KOPT-K1 (cell line): ENCODE results near the gene EBF3.

Experiments
- H3K27ac ChIP-seq: fragments of 200-600 bp; sonication (generic); 2 replicates; pipeline ENCODE4 v1.5.1; 2016; ENCODE audit warnings: antibody characterized with exemption, mild to moderate bottlenecking, low read depth, low read length; ENCODE audit not compliant: poor library complexity, severe bottlenecking
- H3K36me3 ChIP-seq: fragments of 200-600 bp; sonication (generic); 2 replicates; pipeline ENCODE4 v1.5.1; 2017; ENCODE audit warnings: antibody characterized with exemption, mild to moderate bottlenecking, low read length, moderate library complexity; ENCODE audit not compliant: insufficient read depth
- H3K9me3 ChIP-seq: fragments of 200-600 bp; sonication (generic); 2 replicates; pipeline ENCODE4 v1.5.1; 2017; ENCODE audit warnings: antibody characterized with exemption, low read length, mild to moderate bottlenecking; ENCODE audit not compliant: insufficient read depth, poor library complexity, severe bottlenecking

EBF3 gene

GRCh38 chr10:129945526-129945925 is 18.5 kb downstream of the EBF3 start:
- Histone ChIP-seq H3K9me3 (no peaks in the 10 kb centered on the region), H3K27ac (no peak overlapping the region), H3K36me3 (no peaks in the 10 kb centered on the region)

DNA sequence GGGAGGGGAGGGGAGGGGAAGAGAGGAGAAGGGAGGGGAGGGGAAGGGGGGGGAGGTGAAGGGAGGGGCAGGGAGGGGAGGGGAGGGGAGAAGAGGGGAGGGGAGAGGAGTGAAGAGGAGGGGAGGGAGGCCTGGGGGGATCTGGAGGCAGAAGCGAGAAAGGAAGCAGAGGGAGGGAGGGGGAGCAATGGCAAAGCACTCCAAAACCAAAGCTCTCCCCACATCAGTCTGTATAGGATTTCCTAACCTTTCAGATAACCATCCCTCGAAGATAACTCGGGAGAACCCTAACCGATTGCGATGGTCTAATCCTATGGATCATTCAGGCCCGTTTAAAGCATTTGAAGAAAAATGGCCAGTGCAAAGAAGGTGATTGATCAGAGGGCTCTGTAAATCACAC is 19.0 kb downstream of the EBF3 start:
- Histone ChIP-seq H3K27ac (no peak overlapping the region), H3K36me3 (no peaks in the 10 kb centered on the region), H3K9me3 (no peaks in the 10 kb centered on the region)

GRCh38 chr10:129944456-129944855 is 19.6 kb downstream of the EBF3 start:
- H3K9me3 ChIP-seq: no peaks in the 10 kb centered on the region
- no peaks in the 10 kb centered on the region for H3K36me3 ChIP-seq
- no peak overlapping the region for H3K27ac ChIP-seq

DNA sequence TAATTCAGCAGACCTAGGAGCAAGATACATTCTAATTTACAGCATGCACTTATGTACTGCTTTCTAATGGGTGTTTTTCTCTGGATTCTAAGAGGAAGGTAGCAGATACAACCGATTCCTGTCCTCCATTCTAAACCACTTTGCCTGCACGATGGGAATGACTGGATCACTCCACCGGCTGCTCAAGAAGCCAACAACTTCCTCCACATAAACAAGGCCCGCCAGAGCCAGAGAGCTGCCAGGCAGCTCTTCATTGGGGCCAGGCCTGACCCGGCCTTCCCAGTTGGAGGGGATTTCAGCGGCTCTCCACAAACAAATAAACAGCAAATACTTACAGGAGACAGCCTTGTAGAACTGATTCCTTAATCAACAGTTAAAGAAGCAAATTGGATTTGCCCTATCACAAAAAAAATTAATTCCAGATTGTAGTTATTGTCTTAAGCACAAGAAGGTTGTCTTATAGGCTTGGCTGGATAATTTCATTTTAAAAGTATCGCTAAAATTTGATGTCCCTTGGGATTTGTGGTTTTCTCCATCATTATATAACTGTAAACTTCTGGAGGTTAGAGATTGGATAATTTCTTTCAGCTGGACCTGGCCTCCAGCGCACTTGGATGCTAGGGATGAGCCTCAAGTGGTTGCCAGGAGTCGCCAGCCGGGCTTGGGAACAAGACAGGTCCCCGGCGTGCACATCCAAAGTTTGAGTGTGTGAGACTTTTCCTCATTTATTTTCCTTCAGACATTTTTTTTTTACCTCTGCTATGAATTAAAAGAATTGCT is 20.9 kb downstream of the EBF3 start:
- Histone ChIP-seq H3K36me3 (no peaks in the 10 kb centered on the region), H3K9me3 (no peaks in the 10 kb centered on the region), H3K27ac (no peak overlapping the region)

DNA sequence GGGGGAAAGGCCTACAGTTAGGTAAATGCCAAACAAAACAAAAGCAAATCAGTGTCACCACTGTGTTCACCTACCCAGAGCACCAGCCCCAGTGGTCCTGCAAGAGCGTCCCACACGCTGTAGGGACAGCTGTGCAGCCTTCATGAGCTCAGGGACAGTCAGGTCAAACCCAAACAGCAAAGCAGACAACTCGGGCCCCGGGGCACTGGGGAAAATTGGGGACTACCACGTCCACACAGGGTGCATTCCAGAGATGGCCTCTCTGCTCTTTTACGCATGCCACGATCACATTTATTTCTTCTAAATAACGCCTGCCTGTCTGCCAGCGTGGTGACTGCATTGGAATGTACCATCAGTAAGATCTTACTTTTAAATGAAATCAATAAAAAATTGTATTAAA is 21.7 kb downstream of the EBF3 start:
- Histone ChIP-seq H3K9me3 (no peaks in the 10 kb centered on the region), H3K27ac (no peak overlapping the region), H3K36me3 (no peaks in the 10 kb centered on the region)

DNA sequence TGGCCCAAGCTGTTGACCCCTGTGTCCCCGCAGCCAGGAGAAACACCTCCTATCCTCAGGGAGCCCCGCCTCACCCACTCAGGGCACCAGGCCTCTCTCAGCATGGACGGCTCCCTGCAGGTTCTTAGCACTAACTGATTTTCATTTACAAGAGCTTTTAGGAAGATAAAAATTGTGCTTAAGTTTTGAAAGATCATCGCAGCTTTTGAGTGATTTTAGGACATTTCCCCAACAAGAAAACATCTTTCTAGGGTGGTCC is 22.1 kb downstream of the EBF3 start:
- no peak overlapping the region for H3K27ac ChIP-seq
- H3K36me3 ChIP-seq: no peaks in the 10 kb centered on the region
- no peaks in the 10 kb centered on the region for H3K9me3 ChIP-seq

DNA sequence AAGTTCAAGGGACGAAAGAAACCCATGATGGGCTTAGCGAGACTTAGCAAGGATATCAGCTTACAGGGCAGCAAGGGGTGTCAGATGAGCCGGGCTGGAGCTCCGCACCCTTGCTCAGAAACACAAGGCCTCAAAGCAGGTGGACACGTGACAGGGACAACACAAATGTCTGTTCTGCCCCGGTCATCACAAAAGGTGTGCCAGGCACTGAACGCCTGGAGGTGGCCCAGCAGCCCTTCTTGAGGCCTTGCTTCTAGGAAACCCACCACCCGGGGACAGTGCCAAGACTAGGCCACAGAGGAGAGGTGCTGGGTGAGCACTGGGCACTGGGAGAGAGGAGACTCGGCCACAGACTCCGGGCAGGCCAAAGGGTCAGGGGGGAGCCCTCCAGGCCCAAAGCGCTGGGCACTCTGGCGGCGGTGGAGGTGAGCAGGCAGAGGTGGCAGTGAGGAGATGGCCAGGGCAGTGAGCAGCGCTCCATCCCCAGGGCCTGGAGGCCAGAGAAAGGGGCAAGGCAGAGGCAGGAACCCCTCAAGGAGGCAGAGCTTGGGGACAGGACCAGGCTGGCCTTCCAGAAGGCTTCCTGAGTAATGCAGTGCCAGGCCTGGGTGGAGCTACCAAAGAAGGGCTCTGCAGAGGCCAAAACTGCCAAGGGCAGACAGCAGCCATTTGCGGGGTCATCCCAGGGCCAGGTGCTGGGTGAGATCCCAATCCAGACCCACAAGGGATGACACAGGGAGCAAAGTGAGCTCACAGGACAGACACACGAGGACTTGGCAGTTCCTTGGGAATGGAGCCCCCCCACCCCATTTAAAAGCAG is 22.7 kb downstream of the EBF3 start:
- H3K27ac ChIP-seq: no peak overlapping the region
- H3K9me3 ChIP-seq: no peaks in the 10 kb centered on the region
- H3K36me3 ChIP-seq: no peaks in the 10 kb centered on the region

GRCh38 chr10:129940617-129941198 is 23.4 kb downstream of the EBF3 start:
- H3K36me3 ChIP-seq: no peaks in the 10 kb centered on the region
- H3K27ac ChIP-seq: no peak overlapping the region
- H3K9me3 ChIP-seq: no peaks in the 10 kb centered on the region

DNA sequence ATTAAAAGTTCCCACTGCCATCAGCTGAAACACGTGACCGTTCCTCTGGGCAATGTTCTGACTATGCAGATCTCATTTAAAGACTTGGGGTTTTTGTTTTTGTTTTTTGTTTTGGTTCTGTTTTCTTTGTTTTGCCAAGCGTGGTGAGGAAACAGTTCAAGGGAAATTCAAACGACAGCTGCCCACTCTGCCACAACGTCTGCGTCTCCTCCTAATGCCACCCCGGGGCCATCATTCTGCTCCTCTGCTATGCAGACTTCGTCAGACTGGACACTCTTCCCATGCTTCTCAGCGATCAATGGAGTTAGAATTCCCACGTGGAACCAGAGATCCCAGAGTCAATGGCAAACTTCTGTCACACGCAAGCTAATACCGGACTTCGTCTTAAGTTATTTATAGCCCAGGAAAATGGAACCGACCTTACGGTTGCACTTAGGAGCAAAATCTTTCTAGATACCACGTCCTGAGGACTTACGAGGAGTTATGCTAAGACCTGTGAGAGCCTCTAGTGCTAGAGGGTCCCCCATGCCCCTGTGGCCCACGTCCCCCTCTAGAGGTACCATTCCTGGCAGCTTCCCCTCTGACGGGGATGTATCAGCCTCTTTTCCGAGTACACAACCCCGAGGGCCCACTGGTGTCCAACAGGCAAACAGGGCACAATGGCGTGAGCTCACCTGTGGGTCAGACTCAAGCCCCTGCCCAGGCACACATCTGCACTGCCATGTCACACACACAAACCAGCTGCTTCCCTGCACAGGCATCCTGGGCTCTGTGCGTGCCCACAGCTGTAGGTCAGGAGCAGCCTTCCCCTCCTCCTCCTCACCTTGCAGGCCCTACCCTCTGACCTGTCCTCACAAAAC is 24.4 kb downstream of the EBF3 start:
- H3K27ac ChIP-seq: no peak overlapping the region
- no peaks in the 10 kb centered on the region for H3K9me3 ChIP-seq
- H3K36me3 ChIP-seq: no peaks in the 10 kb centered on the region

GRCh38 chr10:129938460-129938859 is 25.6 kb downstream of the EBF3 start:
- H3K9me3 ChIP-seq: no peaks in the 10 kb centered on the region
- H3K27ac ChIP-seq: no peak overlapping the region
- no peaks in the 10 kb centered on the region for H3K36me3 ChIP-seq

DNA sequence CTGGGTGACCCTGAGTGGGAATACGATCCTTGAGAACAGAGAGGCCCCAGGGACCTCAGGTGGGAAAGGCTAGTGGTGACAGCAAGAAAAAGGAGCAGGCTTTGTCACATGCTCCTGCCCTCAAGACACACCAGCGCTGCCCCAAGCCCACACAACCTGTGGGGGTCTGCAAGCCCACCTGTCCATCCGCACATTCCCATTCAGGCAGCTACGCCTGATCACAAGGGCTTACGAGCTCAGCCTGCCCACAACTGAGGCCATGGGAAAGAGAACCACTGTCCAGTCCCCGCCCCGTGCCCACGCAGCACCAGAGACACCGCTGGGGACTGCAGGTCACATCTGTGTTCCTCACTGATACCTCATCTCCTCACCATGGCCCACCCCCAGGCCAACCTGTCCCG is 26.7 kb downstream of the EBF3 start:
- Histone ChIP-seq H3K9me3 (no peaks in the 10 kb centered on the region), H3K27ac (no peak overlapping the region), H3K36me3 (no peaks in the 10 kb centered on the region)

GRCh38 chr10:129936923-129937300 is 27.2 kb downstream of the EBF3 start:
- Histone ChIP-seq H3K36me3 (no peaks in the 10 kb centered on the region), H3K9me3 (no peaks in the 10 kb centered on the region), H3K27ac (no peak overlapping the region)

- H3K27ac ChIP-seq: no peak overlapping the region
- no peaks in the 10 kb centered on the region for H3K36me3 ChIP-seq
- H3K9me3 ChIP-seq: no peaks in the 10 kb centered on the region
These were observed 27.7 kb downstream of the EBF3 start for GRCh38 chr10:129936266-129936922.

GRCh38 chr10:129935867-129936152 is 28.3 kb downstream of the EBF3 start:
- no peak overlapping the region for H3K27ac ChIP-seq
- no peaks in the 10 kb centered on the region for H3K36me3 ChIP-seq
- no peaks in the 10 kb centered on the region for H3K9me3 ChIP-seq
